Ishikawa (cell line): ENCODE results near the gene ALOX15.

ENCODE experiments used
- EP300 ChIP-seq: IDR thresholded peaks from 2 replicates; pipeline ENCODE4 v1.6.1; 2012; ENCODE audit warnings: borderline replicate concordance
- RAD21 ChIP-seq: IDR thresholded peaks from 2 replicates; pipeline ENCODE4 v1.6.1; 2012; ENCODE audit warnings: low read depth
- TAF1 ChIP-seq: IDR thresholded peaks from 2 replicates; pipeline ENCODE4 v1.6.1; 2012; ENCODE audit warnings: low read depth, mild to moderate bottlenecking
- TF ChIP-seq, protein P1 (sequence below): IDR thresholded peaks from 2 replicates; pipeline ENCODE4 v1.6.1; 2012
- TF ChIP-seq, protein P2 (sequence below): IDR thresholded peaks from 2 replicates; pipeline ENCODE4 v1.6.1; 2012; ENCODE audit warnings: low read depth, mild to moderate bottlenecking

DNA sequence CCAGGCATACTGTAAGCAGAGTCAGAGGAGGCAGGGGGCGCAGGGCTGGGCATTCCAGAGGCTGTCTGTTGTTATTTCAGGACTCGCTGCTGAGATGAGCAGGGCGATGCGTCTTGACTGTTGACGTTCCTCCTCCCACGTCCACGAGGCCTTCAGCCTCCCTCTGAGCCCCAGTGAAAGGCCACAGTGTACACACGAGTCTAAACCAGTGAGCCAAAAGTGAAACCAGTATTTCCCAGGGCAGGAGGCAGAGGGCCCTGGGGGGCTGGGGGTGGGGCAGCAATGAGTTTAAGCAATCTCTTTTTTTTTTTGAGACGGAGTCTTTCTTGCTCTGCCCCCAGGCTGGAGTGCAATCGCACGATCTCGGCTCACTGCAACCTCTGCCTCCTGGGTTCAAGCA is 35.7 kb downstream of the ALOX15 start:
- TF ChIP-seq EP300: no peak
- TF ChIP-seq, protein P1, sequence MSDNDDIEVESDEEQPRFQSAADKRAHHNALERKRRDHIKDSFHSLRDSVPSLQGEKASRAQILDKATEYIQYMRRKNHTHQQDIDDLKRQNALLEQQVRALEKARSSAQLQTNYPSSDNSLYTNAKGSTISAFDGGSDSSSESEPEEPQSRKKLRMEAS: no peak
- TF ChIP-seq, protein P2, sequence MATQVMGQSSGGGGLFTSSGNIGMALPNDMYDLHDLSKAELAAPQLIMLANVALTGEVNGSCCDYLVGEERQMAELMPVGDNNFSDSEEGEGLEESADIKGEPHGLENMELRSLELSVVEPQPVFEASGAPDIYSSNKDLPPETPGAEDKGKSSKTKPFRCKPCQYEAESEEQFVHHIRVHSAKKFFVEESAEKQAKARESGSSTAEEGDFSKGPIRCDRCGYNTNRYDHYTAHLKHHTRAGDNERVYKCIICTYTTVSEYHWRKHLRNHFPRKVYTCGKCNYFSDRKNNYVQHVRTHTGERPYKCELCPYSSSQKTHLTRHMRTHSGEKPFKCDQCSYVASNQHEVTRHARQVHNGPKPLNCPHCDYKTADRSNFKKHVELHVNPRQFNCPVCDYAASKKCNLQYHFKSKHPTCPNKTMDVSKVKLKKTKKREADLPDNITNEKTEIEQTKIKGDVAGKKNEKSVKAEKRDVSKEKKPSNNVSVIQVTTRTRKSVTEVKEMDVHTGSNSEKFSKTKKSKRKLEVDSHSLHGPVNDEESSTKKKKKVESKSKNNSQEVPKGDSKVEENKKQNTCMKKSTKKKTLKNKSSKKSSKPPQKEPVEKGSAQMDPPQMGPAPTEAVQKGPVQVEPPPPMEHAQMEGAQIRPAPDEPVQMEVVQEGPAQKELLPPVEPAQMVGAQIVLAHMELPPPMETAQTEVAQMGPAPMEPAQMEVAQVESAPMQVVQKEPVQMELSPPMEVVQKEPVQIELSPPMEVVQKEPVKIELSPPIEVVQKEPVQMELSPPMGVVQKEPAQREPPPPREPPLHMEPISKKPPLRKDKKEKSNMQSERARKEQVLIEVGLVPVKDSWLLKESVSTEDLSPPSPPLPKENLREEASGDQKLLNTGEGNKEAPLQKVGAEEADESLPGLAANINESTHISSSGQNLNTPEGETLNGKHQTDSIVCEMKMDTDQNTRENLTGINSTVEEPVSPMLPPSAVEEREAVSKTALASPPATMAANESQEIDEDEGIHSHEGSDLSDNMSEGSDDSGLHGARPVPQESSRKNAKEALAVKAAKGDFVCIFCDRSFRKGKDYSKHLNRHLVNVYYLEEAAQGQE: no peak
- no peak for TF ChIP-seq RAD21
- no peak for TF ChIP-seq TAF1
